ENCODE results near the gene ATF6B.

Gene ATF6B

GRCh38 chr6:32129297-32130088, 1.4 kb upstream of the ATF6B start:
- DNase-seq = no peak

GRCh38 chr6:32128751-32129296, 778 bp upstream of the ATF6B start:
- DNase-seq = no peak

GRCh38 chr6:32127409-32127716, 683 bp downstream of the ATF6B start:
- no peak for DNase-seq

- DNase-seq = no peak
These were observed 1.2 kb downstream of the ATF6B start for GRCh38 chr6:32126880-32127279.

- DNase-seq = no peak
These were observed 4.4 kb downstream of the ATF6B start for GRCh38 chr6:32123681-32124080.

- DNase-seq = no peak
These were observed 7.4 kb downstream of the ATF6B start for GRCh38 chr6:32120573-32121059.

GRCh38 chr6:32118782-32119628, 9.0 kb downstream of the ATF6B start:
- DNase-seq = peak; percentile 91

- no peak for DNase-seq
These were observed 10.6 kb downstream of the ATF6B start for GRCh38 chr6:32117461-32117860.

- DNase-seq = no peak
These were observed 11.4 kb downstream of the ATF6B start for GRCh38 chr6:32116674-32117073.

- no peak for DNase-seq
These were observed 12.4 kb downstream of the ATF6B start for GRCh38 chr6:32115623-32116022.

GRCh38 chr6:32114796-32115195, 13.2 kb downstream of the ATF6B start:
- no peak for DNase-seq

- DNase-seq = peak; percentile 77
These were observed 14.4 kb downstream of the ATF6B start for GRCh38 chr6:32113386-32114352.

- DNase-seq = no peak
These were observed 15.5 kb downstream of the ATF6B start for GRCh38 chr6:32112431-32112980.

GRCh38 chr6:32111424-32112066, 16.5 kb downstream of the ATF6B start:
- no peak for DNase-seq

GRCh38 chr6:32110632-32111031, 17.4 kb downstream of the ATF6B start:
- DNase-seq = no peak

GRCh38 chr6:32109765-32110160, 18.3 kb downstream of the ATF6B start:
- DNase-seq = no peak

- no peak for DNase-seq
These were observed 18.8 kb downstream of the ATF6B start, which contains the start of gene TNXB for GRCh38 chr6:32109114-32109764. Gene TNXB, minus strand, starts transcription at chr6:32109338. Its CDS starts 11,140 bp downstream, at chr6:32098198.

- DNase-seq = no peak
These were observed 19.3 kb downstream of the ATF6B start for GRCh38 chr6:32108727-32109113.

- DNase-seq = no peak
These were observed 19.9 kb downstream of the ATF6B start for GRCh38 chr6:32108094-32108627.

- DNase-seq = no peak
These were observed 20.6 kb downstream of the ATF6B start for GRCh38 chr6:32107406-32107805.

GRCh38 chr6:32105433-32105832, 22.6 kb downstream of the ATF6B start:
- DNase-seq = no peak

Data from midbrain (tissue), 1 donor.